B cell (primary cell): ENCODE measurements around the gene ZSWIM6. TPM values are rescaled to one million over a fixed set of nuclear protein-coding genes. Genes with fewer than 3 reads are reported as not detected.

Source experiments
- ATAC-seq: fragments of 200-7000 bp; cut with Tn5 transposase; one replicate; pipeline ENCODE4 v1.10.0; 2021; ENCODE audit warnings: low read depth, mild to moderate bottlenecking, moderate number of reproducible peaks, moderate library complexity
- CTCF ChIA-PET: fragments of 350-600 bp; sonication (Branson Sonifier 250); formaldehyde crosslinking; loops from one replicate; lab custom pipeline; 2021; ENCODE audit warnings: antibody characterized with exemption, inconsistent platforms; lab: Charles Lee
- POLR2A ChIA-PET: fragments of 350-600 bp; sonication (Branson Sonifier 250); formaldehyde crosslinking; loops from one replicate; lab custom pipeline; 2021; ENCODE audit warnings: antibody characterized with exemption; lab: Charles Lee
- DNase-seq: peaks from one replicate; pipeline ENCODE4 v3.0.0; 2013
- H2AFZ ChIP-seq: 2 replicates; pipeline ENCODE4 v1.6.1; 2012; ENCODE audit warnings: mild to moderate bottlenecking, low read depth, low read length; ENCODE audit not compliant: insufficient read depth, poor library complexity, severe bottlenecking
- H3K27ac ChIP-seq, 2 donors: 1 replicate in 1 of 2; 2 replicates in 1 of 2; pipeline ENCODE4 v1.5.1; 2012 to 2013; ENCODE audit warnings: low read length in 2 of 2, mild to moderate bottlenecking in 2 of 2, moderate library complexity in 1 of 2
- H3K27me3 ChIP-seq, 4 experiments: fragments of 200-600 bp in 1 of 4; sonication (generic) in 1 of 4; replicated peaks in 1 of 4; 1 replicate in 2 of 4; 2 replicates in 2 of 4; pipeline versions ENCODE4 v1.6.1 to v1.7.0; 2013 to 2016; ENCODE audit warnings: low read length in 3 of 4, mild to moderate bottlenecking in 2 of 4, mixed read lengths in 1 of 4, moderate library complexity in 1 of 4; ENCODE audit not compliant: insufficient read depth in 4 of 4, control insufficient read depth in 3 of 4; ENCODE audit errors: control extremely low read depth in 1 of 4
- H3K36me3 ChIP-seq, 2 experiments: replicated peaks in 1 of 2; 1 replicate in 1 of 2; 2 replicates in 1 of 2; pipeline versions ENCODE4 v1.6.1 to v1.7.1; 2013; ENCODE audit warnings: low read length in 1 of 2; ENCODE audit not compliant: insufficient read depth in 2 of 2, control insufficient read depth in 1 of 2; ENCODE audit errors: control extremely low read depth in 1 of 2, extremely low read depth in 1 of 2
- H3K4me1 ChIP-seq, 2 donors: fragments of 200-600 bp in 1 of 2; sonication (generic) in 1 of 2; 1 replicate in 1 of 2; 2 replicates in 1 of 2; pipeline versions ENCODE4 v1.5.1 to v1.6.1; 2013 to 2017; ENCODE audit warnings: low read length in 2 of 2; ENCODE audit not compliant: control insufficient read depth in 2 of 2, insufficient read depth in 2 of 2
- H3K4me2 ChIP-seq: replicated peaks from 2 replicates; pipeline ENCODE3; 2012; ENCODE audit warnings: mild to moderate bottlenecking, low read depth, low read length; ENCODE audit not compliant: poor library complexity, severe bottlenecking
- H3K4me3 ChIP-seq, 5 experiments: fragments of 200-600 bp in 1 of 5; sonication (generic) in 1 of 5; 1 replicate in 3 of 5; 2 replicates in 2 of 5; pipeline versions ENCODE4 v1.5.1 to v1.7.0; 2011 to 2016; ENCODE audit warnings: low read length in 4 of 5, mild to moderate bottlenecking in 4 of 5, low read depth in 2 of 5, control low read depth in 1 of 5, moderate library complexity in 1 of 5; ENCODE audit not compliant: insufficient read depth in 1 of 5; ENCODE audit errors: control extremely low read depth in 1 of 5, extremely low read depth in 1 of 5
- H3K79me2 ChIP-seq: fragments of 200-600 bp; sonication (generic); one replicate; pipeline ENCODE4 v1.6.0; 2016; ENCODE audit warnings: low read length; ENCODE audit not compliant: control insufficient read depth, insufficient read depth
- H3K9ac ChIP-seq: fragments of 200-600 bp; sonication (generic); 2 replicates; pipeline ENCODE4 v1.6.1; 2017; ENCODE audit warnings: mild to moderate bottlenecking, low read length, moderate library complexity
- H3K9me3 ChIP-seq, 3 donors: one replicate each; pipeline versions ENCODE4 v1.6.1 to v1.7.1; 2013; ENCODE audit warnings: low read length in 2 of 3; ENCODE audit not compliant: control insufficient read depth in 2 of 3, insufficient read depth in 1 of 3; ENCODE audit errors: control extremely low read depth in 1 of 3
- H4K20me1 ChIP-seq: 2 replicates; pipeline ENCODE4 v1.6.0; 2012; ENCODE audit warnings: mild to moderate bottlenecking, low read length; ENCODE audit not compliant: insufficient read depth, control insufficient read depth, poor library complexity, severe bottlenecking
- H3K27ac Mint-ChIP-seq: one replicate; pipeline ENCODE4 v1.8.0; 2021; ENCODE audit warnings: mixed read lengths
- H3K27me3 Mint-ChIP-seq: one replicate; pipeline ENCODE4 v1.8.0; 2021; ENCODE audit warnings: mixed read lengths
- H3K4me1 Mint-ChIP-seq: one replicate; pipeline ENCODE4 v1.8.0; 2021; ENCODE audit warnings: mixed read lengths
- H3K4me3 Mint-ChIP-seq: one replicate; pipeline ENCODE4 v1.8.0; 2021; ENCODE audit warnings: mixed read lengths
- H3K9me3 Mint-ChIP-seq: one replicate; pipeline ENCODE4 v1.8.0; 2022; ENCODE audit warnings: mixed read lengths; ENCODE audit not compliant: insufficient read depth
- CTCF ChIP-seq: fragments of 200-600 bp; IDR thresholded peaks from one replicate; pipeline ENCODE4 v1.8.0; 2022; ENCODE audit warnings: antibody characterized with exemption, mild to moderate bottlenecking
- EZH2 ChIP-seq: IDR thresholded peaks from 2 replicates; pipeline ENCODE4 v1.6.1; 2012; ENCODE audit warnings: borderline replicate concordance, low read depth, mild to moderate bottlenecking, moderate library complexity, low read length; ENCODE audit not compliant: insufficient read depth, poor library complexity, severe bottlenecking
- WGBS: methylation state at CpG from one replicate; pipeline ENCODE4 v1.1.5; 2013; ENCODE audit warnings: missing lambda C conversion rate; ENCODE audit not compliant: insufficient coverage; 5-methylcytosine and 5-hydroxymethylcytosine counted together
- intact Hi-C: fragments of 100-400 bp; cut with micrococcal nuclease; formaldehyde crosslinking; loops from one replicate; pipeline ENCODE4 v1.10.0; 2022
- polyA plus RNA-seq: library from polyadenylated mRNA; depleted of rRNA; stranded (reverse); fragments of >200 nt; gene quantifications from 2 replicates; pipeline ENCODE4 v1.2.3, GENCODE V29; 2012
- total RNA-seq, 2 donors: library from RNA; stranded (reverse); fragments of 120-200 nt in 1 of 2; gene quantifications; 1 replicate in 1 of 2; 2 replicates in 1 of 2; pipeline versions ENCODE4 v1.2.3 to v1.2.4, GENCODE V29; 2013 to 2022

Gene ZSWIM6
- total and polyA plus RNA-seq, 2 donors (not counting 1 experiment from before 2014, with no cell fraction given): 7.9 to 16.4 TPM

GRCh38 chr5:61319388-61320146, 12.5 kb upstream of the ZSWIM6 start:
- peak overlapping the region in 4 of 5 experiments; percentile 19 to 48 (median 36) for H3K4me3 ChIP-seq

More at GRCh38 chr5:61319388-61320146, 12.5 kb upstream of the ZSWIM6 start:
- peak overlapping the region; percentile 30 for H2AFZ ChIP-seq
- H3K4me3 Mint-ChIP-seq: peak overlapping the region; percentile 78
- peaks cover 23% of the 10 kb centered on the region for H3K4me1 Mint-ChIP-seq
- DNase-seq (peak; percentile 74), ATAC-seq (peak; percentile 86)
- H3K36me3 ChIP-seq: no peaks in the 10 kb centered on the region
- no peaks in the 10 kb centered on the region for H3K27me3 ChIP-seq
- H3K27ac Mint-ChIP-seq: no peak overlapping the region
- peak overlapping the region in 1 of 2 donors; percentile 0 for H3K27ac ChIP-seq
- H3K79me2 ChIP-seq: no peaks in the 10 kb centered on the region
- peak overlapping the region; percentile 46 for H3K9ac ChIP-seq
- TF ChIP-seq EZH2: no peak
- TF ChIP-seq CTCF: no peak
- H3K27me3 Mint-ChIP-seq: peaks cover 17% of the 10 kb centered on the region
- H3K4me1 ChIP-seq: peaks cover 16 to 24% of the 10 kb centered on the region in 2 donors
- 60% methylated on average over 1 of the region's 9 CpGs for WGBS
- H3K4me2 ChIP-seq: peak overlapping the region; percentile 65
- CTCF ChIA-PET: interaction anchor here (1.6 kb wide), 2 partner anchors 10 to 12 kb away, joined by 5 to 6 read pairs; partner anchors contain the start of gene ZSWIM6
- H3K9me3 Mint-ChIP-seq: no peaks in the 10 kb centered on the region
- intact Hi-C loops: loop anchor here (1.0 kb wide), 1 partner anchor 11 kb away; no protein-coding TSS in a partner anchor
- no peaks in the 10 kb centered on the region for H4K20me1 ChIP-seq
- H3K9me3 ChIP-seq: no peaks in the 10 kb centered on the region
- POLR2A ChIA-PET: interaction anchor here (1.1 kb wide), 1 partner anchor 10 kb away, joined by 5 read pairs; no protein-coding TSS in a partner anchor
